Lung (tissue), 12 donors: ENCODE results near the gene ZMYM3. TPM values are rescaled to one million over a fixed set of nuclear protein-coding genes. Genes with fewer than 3 reads are reported as not detected.

Experiments
- ATAC-seq: fragments of 200-7000 bp; cut with Tn5 transposase; one replicate; pipeline ENCODE4 v1.9.1; 2020; ENCODE audit warnings: moderate number of reproducible peaks; ENCODE audit not compliant: insufficient read depth, low FRiP score
- DNase-seq, 3 donors: peaks; one replicate each; pipeline ENCODE4 v3.0.0-alpha.2; 2013 to 2017
- H3K27ac ChIP-seq, 2 donors: one replicate each; pipeline ENCODE4 v1.5.1; 2013; ENCODE audit warnings: mild to moderate bottlenecking in 2 of 2, moderate library complexity in 2 of 2, control low read depth in 1 of 2, inconsistent platforms in 1 of 2, low read depth in 1 of 2, low read length in 1 of 2
- H3K27me3 ChIP-seq, 3 donors: one replicate each; pipeline ENCODE4 v1.5.1; 2013; ENCODE audit warnings: low read length in 2 of 3; ENCODE audit not compliant: control insufficient read depth in 3 of 3, insufficient read depth in 3 of 3
- H3K36me3 ChIP-seq, 4 donors: one replicate each; pipeline ENCODE4 v1.5.1; 2013; ENCODE audit warnings: low read length in 4 of 4, mild to moderate bottlenecking in 1 of 4, moderate library complexity in 1 of 4; ENCODE audit not compliant: control insufficient read depth in 4 of 4, insufficient read depth in 4 of 4
- H3K4me1 ChIP-seq, 5 donors: one replicate each; pipeline ENCODE4 v1.5.1; 2013; ENCODE audit warnings: low read length in 5 of 5, mild to moderate bottlenecking in 2 of 5, moderate library complexity in 1 of 5; ENCODE audit not compliant: control insufficient read depth in 5 of 5, insufficient read depth in 5 of 5
- H3K4me3 ChIP-seq: one replicate; pipeline ENCODE4 v1.5.1; 2013; ENCODE audit warnings: mild to moderate bottlenecking, control low read depth, moderate library complexity
- H3K9ac ChIP-seq, 2 donors: one replicate each; pipeline ENCODE4 v1.5.1; 2013; ENCODE audit warnings: low read length in 2 of 2, control low read depth in 1 of 2; ENCODE audit not compliant: insufficient read depth in 1 of 2
- H3K9me3 ChIP-seq, 4 donors: one replicate each; pipeline ENCODE4 v1.5.1; 2013; ENCODE audit warnings: low read length in 3 of 4, mild to moderate bottlenecking in 1 of 4, moderate library complexity in 1 of 4; ENCODE audit not compliant: control insufficient read depth in 4 of 4, insufficient read depth in 3 of 4
- CTCF ChIP-seq: IDR thresholded peaks from 2 replicates; pipeline ENCODE4 v1.5.1; 2012; ENCODE audit warnings: mild to moderate bottlenecking; ENCODE audit errors: control extremely low read depth, extremely low read depth
- WGBS, 2 donors: extraction: QIAGEN DNeasy Blood & Tissue Kit; methylation state at CpG; one replicate each; pipeline ENCODE4 v1.1.7; 2013; 5-methylcytosine and 5-hydroxymethylcytosine counted together
- polyA plus RNA-seq, 2 donors: library from polyadenylated mRNA; stranded (reverse); fragments of 200-250 nt; gene quantifications; one replicate each; pipeline ENCODE4 v1.2.1, GENCODE V29; 2013
- total RNA-seq, 2 donors: library from RNA; depleted of rRNA in 1 of 2; stranded (reverse); fragments of >200 nt in 1 of 2; gene quantifications; one replicate each; pipeline ENCODE4 v1.2.1, GENCODE V29; 2014 to 2021
- donor health status: control.
- donor health status: control.
- donor health status: Bipolar disorder and iron deficiency.
- donor health status: healthy.
- donor health status: DM: yes; HTN: yes; CAD: no.

The ZMYM3 gene
- total and polyA plus RNA-seq, 4 donors: 5.8 to 23.4 (median 15.7) TPM

- Histone ChIP-seq H3K27ac (no peak overlapping the region), H3K27me3 (no peaks in the 10 kb centered on the region), H3K9me3 (no peaks in the 10 kb centered on the region), H3K4me3 (no peak overlapping the region), H3K9ac (no peak overlapping the region), H3K36me3 (no peaks in the 10 kb centered on the region), H3K4me1 (no peaks in the 10 kb centered on the region)
- ATAC-seq: no peak
- TF ChIP-seq CTCF: no peak
- no peak for DNase-seq
- 66 to 92% methylated on average over 5 of the region's 5 CpGs for WGBS, 2 donors
These were observed 26.4 kb downstream of the ZMYM3 start for GRCh38 chrX:71227370-71228062.

DNA sequence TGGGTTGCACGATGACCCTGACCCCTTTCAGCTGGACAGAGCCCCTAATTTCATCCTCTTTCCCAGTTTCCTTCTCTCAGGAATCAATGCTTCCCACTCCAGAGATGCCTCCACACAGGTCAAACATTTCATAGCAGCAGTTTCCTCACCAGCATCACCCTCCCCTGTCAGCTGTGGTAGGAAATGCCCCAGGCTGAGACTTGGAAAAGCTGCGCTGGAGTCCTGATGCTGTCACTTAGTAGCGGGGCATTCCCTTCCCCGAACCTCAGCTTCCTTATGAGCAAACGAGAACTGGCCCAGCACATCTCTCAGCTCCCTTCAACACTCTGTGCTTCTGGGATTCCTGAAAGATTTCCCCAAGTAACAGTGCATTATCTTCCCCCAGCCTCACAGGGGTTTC, 28.3 kb downstream of the ZMYM3 start:
- ATAC-seq (no peak), DNase-seq (no peak)
- no peak overlapping the region for H3K4me3 ChIP-seq
- H3K9ac ChIP-seq: no peak overlapping the region
- no peaks in the 10 kb centered on the region for H3K27me3 ChIP-seq
- no peaks in the 10 kb centered on the region for H3K9me3 ChIP-seq
- no peaks in the 10 kb centered on the region for H3K36me3 ChIP-seq
- no peaks in the 10 kb centered on the region for H3K4me1 ChIP-seq
- H3K27ac ChIP-seq: no peak overlapping the region
- no peak for TF ChIP-seq CTCF
- WGBS, 2 donors: 62 to 78% methylated on average over 5 of the region's 5 CpGs

GRCh38 chrX:71225009-71225408, 28.9 kb downstream of the ZMYM3 start:
- no peak for DNase-seq

More at GRCh38 chrX:71225009-71225408, 28.9 kb downstream of the ZMYM3 start:
- no peaks in the 10 kb centered on the region for H3K9me3 ChIP-seq
- H3K27me3 ChIP-seq: no peaks in the 10 kb centered on the region
- H3K4me3 ChIP-seq: no peak overlapping the region
- H3K4me1 ChIP-seq: no peaks in the 10 kb centered on the region
- ATAC-seq: no peak
- 42 to 51% methylated on average over 2 of the region's 2 CpGs for WGBS, 2 donors
- H3K9ac ChIP-seq: no peak overlapping the region
- TF ChIP-seq CTCF: no peak
- H3K36me3 ChIP-seq: no peaks in the 10 kb centered on the region
- no peak overlapping the region for H3K27ac ChIP-seq
